GM23248 (cell line): ENCODE measurements around the gene TCF15. TPM values are rescaled to one million over a fixed set of nuclear protein-coding genes. Genes with fewer than 3 reads are reported as not detected.
A peak's percentile ranks its signal among the peaks of the same experiment; 100 is the strongest.

ENCODE experiments used
- DNase-seq: peaks from one replicate; pipeline ENCODE4 v3.0.0-alpha.2; 2015
- H2AFZ ChIP-seq: fragments of 200-600 bp; sonication (generic); 2 replicates; pipeline ENCODE4 v1.6.1; 2016; ENCODE audit warnings: antibody characterized with exemption
- H3F3A ChIP-seq: fragments of 200-600 bp; sonication (generic); 2 replicates; pipeline ENCODE4 v1.6.1; 2016; ENCODE audit warnings: mild to moderate bottlenecking, antibody characterized with exemption, mixed run types; ENCODE audit not compliant: insufficient read depth
- H3K27ac ChIP-seq: fragments of 200-600 bp; sonication (generic); 2 replicates; pipeline ENCODE4 v1.5.1; 2016; ENCODE audit warnings: mild to moderate bottlenecking
- H3K27me3 ChIP-seq: fragments of 200-600 bp; sonication (generic); replicated peaks from 2 replicates; pipeline ENCODE4 v1.6.1; 2016; ENCODE audit warnings: mild to moderate bottlenecking; ENCODE audit not compliant: insufficient read depth
- H3K36me3 ChIP-seq: fragments of 200-600 bp; sonication (generic); 2 replicates; pipeline ENCODE4 v1.6.1; 2016; ENCODE audit warnings: low read depth, mild to moderate bottlenecking
- H3K4me1 ChIP-seq: fragments of 200-600 bp; sonication (generic); 2 replicates; pipeline ENCODE4 v1.6.1; 2016; ENCODE audit warnings: mild to moderate bottlenecking; ENCODE audit not compliant: insufficient read depth
- H3K4me2 ChIP-seq: fragments of 200-600 bp; sonication (generic); one replicate; pipeline ENCODE4 v1.6.1; 2016; ENCODE audit warnings: mild to moderate bottlenecking; ENCODE audit not compliant: unreplicated experiment
- H3K4me3 ChIP-seq: fragments of 200-600 bp; sonication (generic); 2 replicates; pipeline ENCODE4 v1.5.1; 2016; ENCODE audit warnings: mild to moderate bottlenecking
- H3K79me2 ChIP-seq: fragments of 200-600 bp; sonication (generic); 2 replicates; pipeline ENCODE4 v1.6.1; 2016; ENCODE audit warnings: mild to moderate bottlenecking; ENCODE audit not compliant: insufficient read depth
- H3K9ac ChIP-seq: fragments of 200-600 bp; sonication (generic); 2 replicates; pipeline ENCODE4 v1.6.1; 2016; ENCODE audit warnings: mild to moderate bottlenecking
- H3K9me2 ChIP-seq: fragments of 200-600 bp; sonication (generic); 2 replicates; pipeline ENCODE4 v1.6.1; 2016; ENCODE audit warnings: mixed run types, mild to moderate bottlenecking, moderate library complexity; ENCODE audit not compliant: insufficient read depth
- H3K9me3 ChIP-seq: fragments of 200-600 bp; sonication (generic); one replicate; pipeline ENCODE4 v1.6.1; 2017; ENCODE audit warnings: low read depth
- H4K20me1 ChIP-seq: fragments of 200-600 bp; sonication (generic); 2 replicates; pipeline ENCODE4 v1.6.0; 2016; ENCODE audit not compliant: insufficient read depth
- EZH2 ChIP-seq: fragments of 200-600 bp; sonication (generic); IDR thresholded peaks from 2 replicates; pipeline ENCODE4 v1.6.1; 2018; ENCODE audit warnings: antibody characterized with exemption, mild to moderate bottlenecking; ENCODE audit not compliant: insufficient read depth, poor library complexity, severe bottlenecking
- EZH2phosphoT487 ChIP-seq: fragments of 200-600 bp; sonication (generic); IDR thresholded peaks from 2 replicates; pipeline ENCODE4 v1.6.1; 2018; ENCODE audit warnings: antibody characterized with exemption, moderate library complexity, mild to moderate bottlenecking, low read depth; ENCODE audit not compliant: insufficient read depth
- WGBS, 2 experiments: methylation state at CpG; one replicate each; pipeline ENCODE4 v1.1.6; 2015 to 2017; ENCODE audit warnings: low lambda C conversion rate in 2 of 2, low coverage in 1 of 2; ENCODE audit errors: missing lambda C conversion rate in 2 of 2; 5-methylcytosine and 5-hydroxymethylcytosine counted together
- in situ Hi-C: fragments of 300-500 bp; cut with MboI; formaldehyde crosslinking; loops from 2 replicates; pipeline ENCODE4 v1.15.0; 2020
- polyA plus RNA-seq: library from polyadenylated mRNA; unstranded; fragments of >200 nt; fragmentation: Nextera tagmentation; extraction: Ambion mirVana; gene quantifications from 2 replicates; pipeline ENCODE4 v1.2.1, GENCODE V29; 2016
- total RNA-seq: library from RNA; depleted of rRNA; stranded (reverse); fragments of >200 nt; shearing (Covaris generic); gene quantifications from 2 replicates; pipeline ENCODE4 v1.2.3, GENCODE V29; 2014

Gene TCF15
- total and polyA plus RNA-seq, 2 experiments from 2014 or later: not detected

DNA sequence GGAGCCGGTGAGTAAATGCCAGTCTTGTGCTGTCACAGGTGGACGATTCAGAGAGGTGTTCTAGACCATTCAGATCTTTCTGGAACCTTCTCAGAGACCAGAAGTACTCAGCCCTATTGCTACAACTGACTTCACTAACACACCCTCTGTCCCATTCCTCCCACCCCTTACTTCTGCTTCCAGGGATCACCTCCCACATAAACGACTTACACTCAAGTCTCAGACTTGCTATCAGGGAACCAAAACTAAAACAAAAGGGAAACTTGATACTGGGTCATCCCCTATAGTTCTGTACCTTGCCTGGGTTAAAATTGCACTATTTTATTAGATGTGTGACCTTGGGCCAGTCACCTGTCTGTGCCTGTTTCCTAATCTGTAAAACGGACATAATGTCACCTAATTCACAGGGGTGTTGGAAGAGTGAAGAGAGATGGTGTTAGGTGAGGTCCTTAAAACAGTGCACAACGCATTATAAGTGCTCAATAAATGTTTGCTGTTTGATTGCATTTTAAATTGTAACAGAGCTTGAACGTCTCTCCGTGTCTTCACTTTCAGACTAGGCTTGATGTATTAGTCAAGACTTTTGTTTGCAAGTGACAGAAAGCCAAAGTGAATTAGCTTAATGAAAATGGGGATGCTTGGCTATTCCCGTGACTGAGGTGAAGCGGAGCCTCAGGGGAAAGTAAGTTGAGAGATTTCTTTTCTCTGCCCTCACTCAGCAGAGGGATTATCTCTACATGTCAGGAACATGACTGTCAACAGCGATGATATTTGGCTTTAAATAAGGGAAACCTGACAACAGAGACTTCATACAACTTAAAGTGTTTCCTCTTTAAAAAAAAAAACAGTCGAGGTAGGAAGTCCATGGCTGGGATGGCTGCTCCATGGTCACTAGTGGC is 45.9 kb upstream of the TCF15 start:
- no peaks in the 10 kb centered on the region for H4K20me1 ChIP-seq
- DNase-seq: no peak
- H3F3A ChIP-seq: peaks cover 13% of the 10 kb centered on the region
- in situ Hi-C loops: no loop called here
- H3K4me3 ChIP-seq: no peak overlapping the region
- no peaks in the 10 kb centered on the region for H3K9me3 ChIP-seq
- TF ChIP-seq EZH2 (no peak), EZH2phosphoT487 (no peak)
- H3K27ac ChIP-seq: no peak overlapping the region
- 69 to 73% methylated on average over 11 of the region's 11 CpGs for WGBS, 2 experiments
- H3K9ac ChIP-seq: no peak overlapping the region
- no peaks in the 10 kb centered on the region for H3K9me2 ChIP-seq
- peaks cover 37% of the 10 kb centered on the region for H3K4me1 ChIP-seq
- H3K27me3 ChIP-seq: no peaks in the 10 kb centered on the region
- peaks cover 19% of the 10 kb centered on the region for H3K79me2 ChIP-seq
- H3K36me3 ChIP-seq: no peaks in the 10 kb centered on the region
- H3K4me2 ChIP-seq: no peak overlapping the region
- H2AFZ ChIP-seq: no peak overlapping the region

DNA sequence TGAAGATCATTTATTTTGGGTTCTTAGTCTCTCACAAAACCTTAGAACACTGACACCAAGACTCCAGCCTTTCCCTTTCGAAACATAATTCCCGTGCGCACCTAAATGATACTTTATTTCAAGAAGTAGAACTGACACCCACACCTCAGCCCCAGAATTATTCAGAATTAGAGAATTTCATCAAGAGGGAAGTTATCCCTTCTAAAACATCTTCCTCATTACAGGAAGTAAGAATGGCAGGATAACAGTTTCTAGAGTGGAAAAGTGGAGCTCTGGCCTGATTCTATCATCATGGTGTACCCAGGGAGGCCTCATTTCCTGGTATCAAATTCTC is 44.3 kb upstream of the TCF15 start:
- Histone ChIP-seq H3K9ac (no peak overlapping the region), H3K4me2 (no peak overlapping the region), H3F3A (peaks cover 10% of the 10 kb centered on the region), H3K36me3 (no peaks in the 10 kb centered on the region), H3K9me3 (no peaks in the 10 kb centered on the region), H3K4me1 (peaks cover 29% of the 10 kb centered on the region), H3K27me3 (no peaks in the 10 kb centered on the region), H2AFZ (peak overlapping the region; percentile 59; the same call in 1 of the 2 replicates), H3K27ac (no peak overlapping the region), H3K4me3 (no peak overlapping the region), H3K9me2 (no peaks in the 10 kb centered on the region), H3K79me2 (peaks cover 33% of the 10 kb centered on the region), H4K20me1 (no peaks in the 10 kb centered on the region)
- TF ChIP-seq EZH2phosphoT487: no peak
- no peak for TF ChIP-seq EZH2
- WGBS, 2 experiments: 86 to 90% methylated on average over 3 of the region's 3 CpGs
- DNase-seq: no peak
- in situ Hi-C loops: no loop called here

DNA sequence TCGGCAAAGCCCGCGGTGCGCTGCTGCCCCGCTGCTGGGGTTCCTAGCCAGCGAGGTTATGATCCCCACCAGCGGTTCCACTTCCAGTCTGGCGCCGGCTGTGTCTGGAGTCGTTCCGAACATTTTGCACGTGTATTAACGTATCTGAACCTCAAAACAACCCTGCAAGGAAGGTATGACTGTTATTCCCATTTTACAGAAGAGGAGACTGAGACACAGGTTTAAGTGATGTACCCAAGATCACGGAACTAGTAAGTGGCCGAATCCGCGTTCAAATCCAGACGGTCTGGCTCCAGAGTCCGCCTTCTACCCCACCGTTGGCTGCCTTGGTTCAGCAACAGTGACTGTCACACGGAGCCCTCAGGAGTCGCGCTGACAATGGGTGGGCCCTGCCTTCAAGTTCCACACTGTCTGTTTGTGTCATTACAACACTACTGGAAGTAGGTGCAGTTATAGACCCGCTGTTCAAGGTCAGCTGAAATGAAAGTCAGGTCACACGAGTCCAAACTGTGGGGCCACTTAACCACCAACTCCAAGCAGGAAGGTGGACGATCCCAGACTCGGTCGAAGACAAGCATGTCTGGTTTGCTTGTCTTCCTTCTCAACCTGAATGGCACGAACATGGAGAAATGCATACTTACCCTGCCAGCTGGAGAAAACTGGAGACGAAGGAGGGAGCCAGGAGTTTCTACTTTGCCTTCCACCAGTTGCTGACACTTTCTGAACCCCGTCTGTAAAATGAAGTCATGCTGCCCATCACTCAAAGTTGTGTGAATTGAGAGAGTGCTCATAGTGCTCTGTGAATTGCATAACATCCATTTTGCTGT is 43.7 kb upstream of the TCF15 start:
- 11 to 13% methylated on average over 29 to 31 of the region's 31 CpGs for WGBS, 2 experiments
- H3K9me3 ChIP-seq: no peaks in the 10 kb centered on the region
- H3K79me2 ChIP-seq: peaks cover 34% of the 10 kb centered on the region
- H3K27me3 ChIP-seq: no peaks in the 10 kb centered on the region
- H3K4me3 ChIP-seq: peak overlapping the region; percentile 85
- peak; percentile 24 for DNase-seq
- peak overlapping the region; percentile 59 for H2AFZ ChIP-seq
- peak overlapping the region; percentile 58 for H3K27ac ChIP-seq
- no peaks in the 10 kb centered on the region for H3K9me2 ChIP-seq
- H3K4me1 ChIP-seq: peaks cover 24% of the 10 kb centered on the region
- peaks cover 10% of the 10 kb centered on the region for H3F3A ChIP-seq
- H3K9ac ChIP-seq: peak overlapping the region; percentile 91
- no peaks in the 10 kb centered on the region for H3K36me3 ChIP-seq
- TF ChIP-seq EZH2 (no peak), EZH2phosphoT487 (no peak)
- peak overlapping the region; percentile 83 for H3K4me2 ChIP-seq
- H4K20me1 ChIP-seq: no peaks in the 10 kb centered on the region
- in situ Hi-C loops: no loop called here

DNA sequence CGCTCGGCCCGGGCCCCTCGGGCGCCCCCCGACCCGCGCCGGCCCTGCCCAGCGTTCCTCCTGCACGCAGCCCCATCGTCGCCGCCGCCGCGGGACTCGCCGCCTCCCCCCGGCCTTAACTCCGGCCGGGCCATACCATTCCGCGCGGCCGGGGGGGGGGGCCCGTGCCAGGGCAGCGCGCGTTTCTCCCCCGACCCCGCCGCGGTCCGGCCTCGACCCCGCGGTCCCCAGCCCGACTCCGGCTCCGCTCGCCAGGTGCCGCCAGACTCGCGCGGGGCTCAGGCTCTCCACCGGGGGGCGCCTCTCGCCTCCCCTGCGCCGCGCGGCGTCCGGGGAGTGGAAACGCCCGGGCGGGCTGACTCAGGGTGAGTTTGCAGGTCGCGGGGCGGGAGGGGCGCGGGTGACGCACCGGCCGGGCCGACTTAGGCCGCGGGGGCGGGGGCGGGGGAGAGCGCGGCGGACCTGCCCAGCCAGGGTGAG is 43.0 kb upstream of the TCF15 start, which contains the start of gene SRXN1:
Gene SRXN1, minus strand, starts transcription at position 91 of the 480 bp plus-strand sequence. Its CDS starts 15 bp downstream, at position 76.
- Histone ChIP-seq H3K9ac (peak within 1 kb of the TSS; percentile 91), H3K79me2 (peaks cover 34% of the 10 kb centered on the region), H3K27ac (peak within 1 kb of the TSS; percentile 58), H3K4me3 (peak within 1 kb of the TSS; percentile 85), H3K36me3 (peaks cover 3% of the 10 kb centered on the region; the same call in 1 of the 2 replicates), H3K9me3 (no peaks in the 10 kb centered on the region), H3K27me3 (no peaks in the 10 kb centered on the region), H3K9me2 (no peaks in the 10 kb centered on the region), H4K20me1 (0 out of 2 replicates have a peak, but pooled peaks cover 1% of the 10 kb centered on the region), H3F3A (peaks cover 11% of the 10 kb centered on the region), H3K4me2 (peak within 1 kb of the TSS; percentile 83), H3K4me1 (peaks cover 18% of the 10 kb centered on the region), H2AFZ (peak within 1 kb of the TSS; percentile 59)
- 1 to 2% methylated on average over 25 to 40 of the region's 74 CpGs for WGBS, 2 experiments
- in situ Hi-C loops: no loop called here
- DNase-seq: peak; percentile 99
- TF ChIP-seq EZH2phosphoT487 (no peak), EZH2 (no peak)
